H9 (cell line): ENCODE data around the gene TAS1R1. TPM values are rescaled to one million over a fixed set of nuclear protein-coding genes. Genes with fewer than 3 reads are reported as not detected.

Source experiments
- DNase-seq: peaks from one replicate; pipeline ENCODE4 v3.0.0-alpha.2; 2017
- H2AFZ ChIP-seq: one replicate; pipeline ENCODE4 v1.6.1; 2013; ENCODE audit warnings: mild to moderate bottlenecking, low read length, control low read depth, moderate library complexity
- H2AK5ac ChIP-seq: 2 replicates; pipeline ENCODE4 v1.6.1; 2013; ENCODE audit warnings: low read length, control low read depth, mixed read lengths; ENCODE audit not compliant: insufficient read length
- H2BK120ac ChIP-seq: one replicate; pipeline ENCODE4 v1.6.1; 2013; ENCODE audit warnings: low read depth, mild to moderate bottlenecking, low read length, control low read depth, inconsistent platforms; ENCODE audit not compliant: poor library complexity, severe bottlenecking
- H2BK12ac ChIP-seq: 2 replicates; pipeline ENCODE4 v1.6.1; 2013; ENCODE audit warnings: low read length, control low read depth, mixed read lengths, low read depth; ENCODE audit not compliant: insufficient read length
- H2BK15ac ChIP-seq: 2 replicates; pipeline ENCODE4 v1.6.1; 2013; ENCODE audit warnings: low read depth, low read length, control low read depth
- H2BK20ac ChIP-seq: one replicate; pipeline ENCODE4 v1.6.1; 2013; ENCODE audit warnings: low read depth, mild to moderate bottlenecking, low read length, control low read depth, inconsistent platforms; ENCODE audit not compliant: poor library complexity, severe bottlenecking
- H2BK5ac ChIP-seq: 2 replicates; pipeline ENCODE4 v1.6.1; 2013; ENCODE audit warnings: low read length, control low read depth, mixed read lengths; ENCODE audit not compliant: insufficient read length
- H3K14ac ChIP-seq: 2 replicates; pipeline ENCODE4 v1.6.1; 2013; ENCODE audit warnings: low read length, control low read depth; ENCODE audit not compliant: insufficient read depth
- H3K18ac ChIP-seq: 2 replicates; pipeline ENCODE4 v1.6.1; 2013; ENCODE audit warnings: low read depth, mild to moderate bottlenecking, mixed read lengths, low read length, control low read depth; ENCODE audit not compliant: insufficient read length
- H3K23ac ChIP-seq: 2 replicates; pipeline ENCODE4 v1.6.1; 2013; ENCODE audit warnings: low read length, control low read depth, mixed read lengths, low read depth; ENCODE audit not compliant: insufficient read length
- H3K23me2 ChIP-seq: 2 replicates; pipeline ENCODE4 v1.6.1; 2013; ENCODE audit warnings: low read depth, mild to moderate bottlenecking, mixed read lengths, low read length, control low read depth; ENCODE audit not compliant: insufficient read length, poor library complexity, severe bottlenecking
- H3K27ac ChIP-seq: 2 replicates; pipeline ENCODE4 v1.5.1; 2013; ENCODE audit warnings: low read length, control low read depth, mixed read lengths, low read depth; ENCODE audit not compliant: insufficient read length
- H3K27me3 ChIP-seq: 2 replicates; pipeline ENCODE4 v1.6.1; 2013; ENCODE audit warnings: low read length, control low read depth, inconsistent platforms; ENCODE audit not compliant: insufficient read depth
- H3K4ac ChIP-seq: 2 replicates; pipeline ENCODE4 v1.6.1; 2013; ENCODE audit warnings: low read depth, mild to moderate bottlenecking, control low read depth, inconsistent platforms, low read length, moderate library complexity
- H3K4me1 ChIP-seq: 2 replicates; pipeline ENCODE4 v1.6.1; 2013; ENCODE audit warnings: low read length, control low read depth, inconsistent platforms; ENCODE audit not compliant: insufficient read depth
- H3K4me2 ChIP-seq: 2 replicates; pipeline ENCODE4 v1.6.1; 2013; ENCODE audit warnings: low read length, control low read depth, mixed read lengths; ENCODE audit not compliant: insufficient read length, insufficient read depth
- H3K56ac ChIP-seq: 2 replicates; pipeline ENCODE4 v1.6.1; 2013; ENCODE audit warnings: low read depth, mild to moderate bottlenecking, mixed read lengths, low read length, control low read depth; ENCODE audit not compliant: insufficient read length
- H3K79me1 ChIP-seq: 2 replicates; pipeline ENCODE4 v1.6.1; 2013; ENCODE audit warnings: low read depth, mild to moderate bottlenecking, moderate library complexity, low read length, control low read depth, inconsistent platforms; ENCODE audit not compliant: insufficient read depth, poor library complexity, severe bottlenecking
- H3K79me2 ChIP-seq: 2 replicates; pipeline ENCODE4 v1.6.1; 2013; ENCODE audit warnings: low read length, control low read depth, inconsistent platforms; ENCODE audit not compliant: insufficient read depth
- H3K9ac ChIP-seq: 2 replicates; pipeline ENCODE4 v1.6.1; 2013; ENCODE audit warnings: low read length, control low read depth, mixed read lengths; ENCODE audit not compliant: insufficient read length; ENCODE audit errors: extremely low read depth
- H3K9me3 ChIP-seq: one replicate; pipeline ENCODE4 v1.6.1; 2013; ENCODE audit warnings: low read depth, low read length, inconsistent platforms; ENCODE audit not compliant: control insufficient read depth
- H3T11ph ChIP-seq: one replicate; pipeline ENCODE4 v1.6.1; 2013; ENCODE audit warnings: mild to moderate bottlenecking, low read length, control low read depth, inconsistent platforms
- H4K20me1 ChIP-seq: one replicate; pipeline ENCODE4 v1.6.1; 2013; ENCODE audit not compliant: control insufficient read depth, insufficient read length, insufficient read depth
- H4K5ac ChIP-seq: 2 replicates; pipeline ENCODE4 v1.6.1; 2013; ENCODE audit warnings: low read depth, mild to moderate bottlenecking, mixed read lengths, low read length, control low read depth; ENCODE audit not compliant: insufficient read length
- H4K8ac ChIP-seq: replicated peaks from 2 replicates; pipeline ENCODE4 v1.6.1; 2013; ENCODE audit warnings: low read length, control low read depth, mixed read lengths, low read depth; ENCODE audit not compliant: insufficient read length
- H4K91ac ChIP-seq: 2 replicates; pipeline ENCODE4 v1.6.1; 2013; ENCODE audit warnings: low read depth, mild to moderate bottlenecking, moderate library complexity, mixed read lengths, low read length, control low read depth; ENCODE audit not compliant: insufficient read length
- H3K27ac Mint-ChIP-seq, 3 experiments: 2 replicates in 2 of 3; 3 replicates in 1 of 3; pipeline ENCODE4 v1.8.0; 2020 to 2021; ENCODE audit warnings: mixed read lengths in 3 of 3, mild to moderate bottlenecking in 1 of 3, moderate library complexity in 1 of 3
- H3K27me3 Mint-ChIP-seq: 2 replicates; pipeline ENCODE4 v1.8.0; 2021; ENCODE audit warnings: low read depth, mild to moderate bottlenecking, moderate library complexity, mixed read lengths
- H3K36me3 Mint-ChIP-seq, 3 experiments: 2 replicates in 2 of 3; 3 replicates in 1 of 3; pipeline ENCODE4 v1.8.0; 2020 to 2021; ENCODE audit warnings: low read depth in 3 of 3, mixed read lengths in 3 of 3; ENCODE audit not compliant: insufficient read depth in 1 of 3
- H3K4me1 Mint-ChIP-seq, 2 experiments: 2 replicates each; pipeline ENCODE4 v1.8.0; 2020; ENCODE audit warnings: mixed read lengths in 2 of 2
- H3K4me3 Mint-ChIP-seq, 2 experiments: 2 replicates in 1 of 2; 3 replicates in 1 of 2; pipeline ENCODE4 v1.8.0; 2020 to 2021; ENCODE audit warnings: mild to moderate bottlenecking in 2 of 2, mixed read lengths in 2 of 2, moderate library complexity in 1 of 2
- H3K9me3 Mint-ChIP-seq, 2 experiments: 2 replicates in 1 of 2; 3 replicates in 1 of 2; pipeline ENCODE4 v1.8.0; 2020; ENCODE audit warnings: mild to moderate bottlenecking in 2 of 2, mixed read lengths in 2 of 2, moderate library complexity in 1 of 2
- CTCF ChIP-seq: fragments of 200-600 bp; sonication (generic); conservative IDR thresholded peaks from 3 replicates; pipeline ENCODE4 v1.8.0; 2021; ENCODE audit warnings: antibody characterized with exemption, mild to moderate bottlenecking
- WGBS: extraction: QIAGEN DNeasy Blood & Tissue Kit; methylation state at CpG from one replicate; pipeline ENCODE4 v1.1.7; 2013; ENCODE audit warnings: missing lambda C conversion rate, low lambda C conversion rate, mixed read lengths; ENCODE audit not compliant: insufficient read length; ENCODE audit errors: extremely low coverage; 5-methylcytosine and 5-hydroxymethylcytosine counted together
- total RNA-seq: library from RNA; stranded (reverse); gene quantifications from 2 replicates; pipeline ENCODE4 v1.2.1, GENCODE V29; 2021

The TAS1R1 gene
- total RNA-seq, 1 experiment from 2014 or later = not detected

GRCh38 chr1:6594977-6595740 is 40.1 kb downstream of the TAS1R1 start:
- no peak overlapping the region for H4K91ac ChIP-seq
- H2BK15ac ChIP-seq = no peak overlapping the region
- no peak overlapping the region for H2BK120ac ChIP-seq
- no peak overlapping the region for H2BK12ac ChIP-seq
- Mint-ChIP-seq H3K27ac (peak overlapping the region in 1 of 3 experiments; percentile 57; a peak in 1 of 7 replicates), H3K4me3 (no peak overlapping the region; a peak in 1 of 5 replicates), H3K9me3 (no peaks in the 10 kb centered on the region), H3K27me3 (no peaks in the 10 kb centered on the region), H3K4me1 (peaks cover 8% of the 10 kb centered on the region in 2 experiments), H3K36me3 (peaks cover 20 to 76% (median 57%) of the 10 kb centered on the region in 3 experiments; a peak in 6 of 7 replicates)
- no peak overlapping the region for H3K4ac ChIP-seq
- no peaks in the 10 kb centered on the region for H3K23me2 ChIP-seq
- H3K27me3 ChIP-seq = no peaks in the 10 kb centered on the region
- H3K23ac ChIP-seq = no peak overlapping the region
- H3K56ac ChIP-seq = no peak overlapping the region
- H3K14ac ChIP-seq = no peak overlapping the region
- H3K27ac ChIP-seq = no peak overlapping the region
- H3K4me1 ChIP-seq = no peaks in the 10 kb centered on the region
- peaks cover 2% of the 10 kb centered on the region; the same call in 1 of the 2 replicates for H3K79me2 ChIP-seq
- H4K5ac ChIP-seq = no peak overlapping the region
- H3T11ph ChIP-seq = no peak overlapping the region
- no peaks in the 10 kb centered on the region for H4K20me1 ChIP-seq
- no peak overlapping the region for H2AK5ac ChIP-seq
- no peak overlapping the region for H2AFZ ChIP-seq
- no peaks in the 10 kb centered on the region for H3K79me1 ChIP-seq
- H3K9me3 ChIP-seq = no peaks in the 10 kb centered on the region
- no peak overlapping the region for H3K4me2 ChIP-seq
- no peak overlapping the region for H3K18ac ChIP-seq
- no peak overlapping the region for H2BK5ac ChIP-seq
- no peak for TF ChIP-seq CTCF
- DNase-seq = no peak
- no CpG with 5 or more reads among the region's 11 CpGs for WGBS
- H3K9ac ChIP-seq = no peak overlapping the region
- no peak overlapping the region for H4K8ac ChIP-seq
- no peak overlapping the region for H2BK20ac ChIP-seq
